Middle frontal gyrus (tissue), 1 donor: ENCODE data around the gene FLYWCH1.
"Not testable (repeated sequence)": the region's sequence is repeated elsewhere in the genome, so short reads cannot be mapped to it uniquely, and the experiment has no call there.

Experiments
- DNase-seq: peaks from one replicate; pipeline ENCODE4 v3.0.0-alpha.2; 2015; ENCODE audit warnings: low spot score; ENCODE audit errors: extremely low spot score

FLYWCH1 gene

GRCh38 chr16:2899564-2900072, 12.1 kb upstream of the FLYWCH1 start:
- no peak for DNase-seq

GRCh38 chr16:2900526-2901075, 11.1 kb upstream of the FLYWCH1 start:
- DNase-seq, result no peak

GRCh38 chr16:2902337-2903130, 9.2 kb upstream of the FLYWCH1 start:
- DNase-seq, result no peak

GRCh38 chr16:2904100-2904921, 7.4 kb upstream of the FLYWCH1 start:
- DNase-seq, result peak; percentile 64

GRCh38 chr16:2904922-2905240, 6.8 kb upstream of the FLYWCH1 start:
- DNase-seq, result no peak

GRCh38 chr16:2905241-2905987, 6.3 kb upstream of the FLYWCH1 start:
- DNase-seq, result peak; percentile 97

GRCh38 chr16:2905988-2906387, 5.7 kb upstream of the FLYWCH1 start:
- DNase-seq, result no peak

- DNase-seq, result not testable (repeated sequence)
Measured at GRCh38 chr16:2907084-2907753, 4.5 kb upstream of the FLYWCH1 start.

GRCh38 chr16:2910441-2910969, 1.2 kb upstream of the FLYWCH1 start:
- DNase-seq, result no peak

- no peak for DNase-seq
Measured at GRCh38 chr16:2912330-2913199, 834 bp downstream of the FLYWCH1 start.

- DNase-seq, result no peak
Measured at GRCh38 chr16:2913603-2914002, 1.9 kb downstream of the FLYWCH1 start.

GRCh38 chr16:2914233-2914632, 2.5 kb downstream of the FLYWCH1 start:
- DNase-seq, result no peak

GRCh38 chr16:2915196-2915929, 3.6 kb downstream of the FLYWCH1 start:
- DNase-seq, result no peak

GRCh38 chr16:2919511-2920255, 8.0 kb downstream of the FLYWCH1 start:
- DNase-seq, result no peak

- DNase-seq, result no peak
Measured at GRCh38 chr16:2923481-2923880, 11.8 kb downstream of the FLYWCH1 start.

- no peak for DNase-seq
Measured at GRCh38 chr16:2924901-2925755, 13.4 kb downstream of the FLYWCH1 start.

- DNase-seq, result no peak
Measured at GRCh38 chr16:2925951-2926649, 14.4 kb downstream of the FLYWCH1 start.
